ENCODE measurements around the gene ANO9.
"Not testable (repeated sequence)": the region's sequence is repeated elsewhere in the genome, so short reads cannot be mapped to it uniquely, and the experiment has no call there.

Gene ANO9

GRCh38 chr11:469684-470560, 28.1 kb upstream of the ANO9 start:
- no peak for DNase-seq

GRCh38 chr11:469026-469683, 27.3 kb upstream of the ANO9 start:
- DNase-seq, result not testable (repeated sequence)

- no peak for DNase-seq
Observed at GRCh38 chr11:468493-468892, 26.7 kb upstream of the ANO9 start.

GRCh38 chr11:468036-468435, 26.2 kb upstream of the ANO9 start:
- DNase-seq, result no peak

GRCh38 chr11:465896-466530, 24.2 kb upstream of the ANO9 start:
- DNase-seq, result no peak

GRCh38 chr11:464316-464715, 22.5 kb upstream of the ANO9 start:
- no peak for DNase-seq

GRCh38 chr11:462107-462890, 20.5 kb upstream of the ANO9 start:
- no peak for DNase-seq

- DNase-seq, result no peak
Observed at GRCh38 chr11:461626-462025, 19.8 kb upstream of the ANO9 start.

GRCh38 chr11:460331-461199, 18.8 kb upstream of the ANO9 start:
- no peak for DNase-seq

GRCh38 chr11:459511-460220, 17.9 kb upstream of the ANO9 start:
- DNase-seq, result no peak

GRCh38 chr11:457111-457760, 15.4 kb upstream of the ANO9 start:
- DNase-seq, result no peak

- no peak for DNase-seq
Observed at GRCh38 chr11:456533-456932, 14.7 kb upstream of the ANO9 start.

GRCh38 chr11:455566-456147, 13.8 kb upstream of the ANO9 start:
- DNase-seq, result no peak

- no peak for DNase-seq
Observed at GRCh38 chr11:454801-455565, 13.2 kb upstream of the ANO9 start.

- no peak for DNase-seq
Observed at GRCh38 chr11:454043-454442, 12.2 kb upstream of the ANO9 start.

GRCh38 chr11:453564-453963, 11.8 kb upstream of the ANO9 start:
- no peak for DNase-seq

GRCh38 chr11:452916-453527, 11.2 kb upstream of the ANO9 start:
- no peak for DNase-seq

- no peak for DNase-seq
Observed at GRCh38 chr11:452203-452744, 10.5 kb upstream of the ANO9 start.

GRCh38 chr11:451738-452137, 9.9 kb upstream of the ANO9 start:
- DNase-seq, result no peak

Measured in activated naive CD4-positive, alpha-beta T cell (primary cell).